Progenitor cell of endocrine pancreas (in vitro differentiated cells): ENCODE data around the gene EGLN3. TPM values are rescaled to one million over a fixed set of nuclear protein-coding genes. Genes with fewer than 3 reads are reported as not detected.

Experiments
- DNase-seq: peaks from one replicate; pipeline ENCODE4 v3.0.0; 2021; ENCODE audit warnings: low spot score; ENCODE audit not compliant: unreplicated experiment
- H3K27ac Mint-ChIP-seq: 2 replicates; pipeline ENCODE4 v1.8.0; 2021; ENCODE audit warnings: mild to moderate bottlenecking, moderate library complexity, mixed read lengths
- H3K27me3 Mint-ChIP-seq: 2 replicates; pipeline ENCODE4 v1.8.0; 2021; ENCODE audit warnings: mixed read lengths
- H3K36me3 Mint-ChIP-seq: 2 replicates; pipeline ENCODE4 v1.8.0; 2022; ENCODE audit warnings: mixed read lengths; ENCODE audit not compliant: insufficient read depth
- H3K4me1 Mint-ChIP-seq: 2 replicates; pipeline ENCODE4 v1.8.0; 2021; ENCODE audit warnings: low read depth, mixed read lengths
- H3K4me3 Mint-ChIP-seq: 2 replicates; pipeline ENCODE4 v1.8.0; 2021; ENCODE audit warnings: low read depth, mild to moderate bottlenecking, moderate library complexity, mixed read lengths
- H3K9me3 Mint-ChIP-seq: 2 replicates; pipeline ENCODE4 v1.8.0; 2021; ENCODE audit warnings: low read depth, mixed read lengths
- total RNA-seq: library from RNA; stranded (reverse); gene quantifications from 2 replicates; pipeline ENCODE4 v1.2.1, GENCODE V29; 2021
- TF ChIP-seq, protein P1 (sequence below): fragments of 200-600 bp; sonication (generic); IDR thresholded peaks from one replicate; pipeline ENCODE4 v1.5.0; 2021; ENCODE audit warnings: antibody characterized with exemption, mild to moderate bottlenecking; ENCODE audit not compliant: unreplicated experiment

The EGLN3 gene
- total RNA-seq, 1 donor from 2014 or later, result 9.5 TPM

DNA sequence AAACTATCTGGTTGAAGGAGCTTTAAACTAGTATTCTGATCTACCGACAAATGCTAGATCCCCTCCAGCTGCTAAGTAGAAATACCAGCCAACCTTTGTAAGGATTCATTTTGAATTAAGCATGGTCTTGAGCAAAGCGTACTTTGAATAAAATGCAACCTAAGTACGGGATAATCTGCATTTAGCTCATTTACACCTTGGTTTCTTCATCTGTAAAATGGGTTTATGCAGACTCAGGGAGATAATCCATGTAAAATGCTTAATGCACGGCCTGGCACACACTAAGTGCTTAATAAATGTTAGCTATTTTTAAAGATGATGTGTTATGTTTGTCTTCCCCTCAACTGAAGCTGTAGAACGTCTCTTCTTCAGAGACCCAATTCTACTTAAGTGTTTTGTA, 15.9 kb downstream of the EGLN3 start:
- peaks cover 5% of the 10 kb centered on the region for H3K27me3 Mint-ChIP-seq
- no peaks in the 10 kb centered on the region for H3K9me3 Mint-ChIP-seq
- peaks cover 1% of the 10 kb centered on the region for H3K36me3 Mint-ChIP-seq
- H3K4me1 Mint-ChIP-seq, result peaks cover 12% of the 10 kb centered on the region
- H3K4me3 Mint-ChIP-seq, result no peak overlapping the region
- TF ChIP-seq, protein P1, sequence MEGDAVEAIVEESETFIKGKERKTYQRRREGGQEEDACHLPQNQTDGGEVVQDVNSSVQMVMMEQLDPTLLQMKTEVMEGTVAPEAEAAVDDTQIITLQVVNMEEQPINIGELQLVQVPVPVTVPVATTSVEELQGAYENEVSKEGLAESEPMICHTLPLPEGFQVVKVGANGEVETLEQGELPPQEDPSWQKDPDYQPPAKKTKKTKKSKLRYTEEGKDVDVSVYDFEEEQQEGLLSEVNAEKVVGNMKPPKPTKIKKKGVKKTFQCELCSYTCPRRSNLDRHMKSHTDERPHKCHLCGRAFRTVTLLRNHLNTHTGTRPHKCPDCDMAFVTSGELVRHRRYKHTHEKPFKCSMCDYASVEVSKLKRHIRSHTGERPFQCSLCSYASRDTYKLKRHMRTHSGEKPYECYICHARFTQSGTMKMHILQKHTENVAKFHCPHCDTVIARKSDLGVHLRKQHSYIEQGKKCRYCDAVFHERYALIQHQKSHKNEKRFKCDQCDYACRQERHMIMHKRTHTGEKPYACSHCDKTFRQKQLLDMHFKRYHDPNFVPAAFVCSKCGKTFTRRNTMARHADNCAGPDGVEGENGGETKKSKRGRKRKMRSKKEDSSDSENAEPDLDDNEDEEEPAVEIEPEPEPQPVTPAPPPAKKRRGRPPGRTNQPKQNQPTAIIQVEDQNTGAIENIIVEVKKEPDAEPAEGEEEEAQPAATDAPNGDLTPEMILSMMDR, result no peak
- no peak overlapping the region for H3K27ac Mint-ChIP-seq
- no peak for DNase-seq

DNA sequence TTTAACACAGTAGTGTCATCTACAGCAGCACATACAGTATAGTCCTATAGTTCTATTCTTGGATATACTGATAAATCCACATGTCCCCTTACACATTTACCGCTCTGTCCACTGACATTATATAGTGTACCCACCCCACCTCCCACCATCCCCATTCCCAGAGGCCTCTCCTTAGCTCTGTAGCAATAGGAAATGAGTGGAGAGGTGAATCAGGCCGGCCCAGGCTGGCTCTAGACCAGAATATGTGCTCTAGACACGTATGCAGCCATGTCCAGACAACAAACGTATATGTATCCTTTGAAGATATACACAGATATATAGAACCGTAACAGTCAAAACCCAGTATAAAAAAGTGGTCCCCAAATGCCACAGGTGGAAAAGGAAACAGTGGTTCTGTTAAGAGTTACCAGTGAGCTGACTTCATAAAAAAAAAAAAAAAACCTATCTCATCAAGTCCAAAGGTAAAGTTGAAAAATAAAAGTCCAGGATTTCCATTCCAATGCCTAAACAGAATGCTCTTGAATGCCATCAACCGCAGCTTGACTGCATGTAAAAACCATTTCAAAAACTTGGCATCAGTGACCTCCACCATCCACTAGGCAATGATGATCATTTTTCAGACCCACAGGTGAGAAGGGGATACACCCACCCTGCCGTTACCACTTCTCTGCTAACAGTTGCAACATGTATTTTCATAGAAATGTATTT, 16.7 kb downstream of the EGLN3 start:
- peaks cover 5% of the 10 kb centered on the region for H3K36me3 Mint-ChIP-seq
- H3K4me1 Mint-ChIP-seq, result peaks cover 14% of the 10 kb centered on the region
- H3K9me3 Mint-ChIP-seq, result no peaks in the 10 kb centered on the region
- TF ChIP-seq, protein P1, result no peak
- no peak overlapping the region for H3K27ac Mint-ChIP-seq
- DNase-seq, result no peak
- H3K4me3 Mint-ChIP-seq, result no peak overlapping the region
- peaks cover 5% of the 10 kb centered on the region for H3K27me3 Mint-ChIP-seq

DNA sequence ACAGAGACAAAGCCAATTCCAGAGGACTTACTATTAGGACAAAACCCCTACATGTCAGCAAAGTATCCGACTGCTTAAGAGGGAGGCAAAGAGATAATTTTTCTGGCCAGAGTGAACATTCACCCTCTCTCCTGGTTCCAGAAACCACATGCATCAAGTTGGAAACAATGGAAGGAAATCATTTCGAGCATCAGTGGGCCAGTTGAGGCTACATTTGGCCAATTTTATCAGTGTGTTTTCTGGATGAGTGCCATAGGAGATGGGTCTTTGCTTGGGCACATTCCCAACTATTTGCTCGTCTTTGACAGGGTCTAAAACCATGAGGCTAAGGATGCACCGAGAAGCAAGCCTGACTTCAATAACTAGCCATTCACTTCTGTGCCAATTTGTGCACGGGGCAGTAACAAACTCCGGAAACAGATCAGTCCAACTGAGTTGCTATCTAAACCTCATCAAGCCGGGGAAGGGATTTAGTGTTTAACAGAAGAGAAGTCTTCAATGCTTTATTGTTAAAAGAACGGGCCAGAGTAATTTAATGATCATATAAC, 17.4 kb downstream of the EGLN3 start:
- Mint-ChIP-seq H3K36me3 (peaks cover 6% of the 10 kb centered on the region), H3K27ac (no peak overlapping the region), H3K4me3 (no peak overlapping the region), H3K27me3 (peaks cover 5% of the 10 kb centered on the region), H3K9me3 (no peaks in the 10 kb centered on the region), H3K4me1 (peaks cover 12% of the 10 kb centered on the region)
- TF ChIP-seq, protein P1, result no peak
- DNase-seq, result no peak

DNA sequence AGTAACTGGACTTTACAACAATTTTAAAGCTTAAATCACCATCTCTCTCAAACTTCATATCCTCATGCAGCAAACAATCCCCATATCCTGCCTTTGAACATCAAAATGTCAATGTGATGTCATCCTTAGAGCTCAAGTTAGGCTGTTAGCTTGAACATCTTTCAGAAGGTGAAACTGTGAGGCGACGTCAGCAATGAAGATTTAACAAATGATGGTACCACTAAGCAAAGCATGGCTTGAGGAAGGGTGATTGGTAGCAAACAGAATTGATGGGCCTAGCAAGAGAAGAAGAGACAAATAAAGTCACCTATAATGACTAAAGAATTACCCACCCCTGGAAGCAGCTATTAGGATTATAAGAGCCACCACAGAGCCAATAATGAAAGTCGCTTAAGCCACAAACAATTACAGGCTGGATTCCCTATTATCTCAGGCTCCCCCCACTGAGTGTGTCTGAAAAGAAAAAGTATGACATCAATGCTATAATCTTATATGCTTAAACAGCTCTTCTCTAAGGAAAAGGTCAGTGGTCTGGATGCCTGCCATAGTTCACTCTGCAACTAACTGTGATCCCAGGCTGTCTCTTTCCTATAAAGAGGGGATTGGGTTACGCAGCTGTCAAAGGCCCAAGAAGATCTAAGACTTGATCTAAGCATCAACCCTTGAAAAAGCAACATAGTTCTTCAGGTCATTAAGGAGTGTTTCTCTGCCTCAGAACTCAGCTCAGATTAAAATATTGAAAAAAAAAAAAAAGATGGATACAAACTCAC, 18.1 kb downstream of the EGLN3 start:
- DNase-seq, result no peak
- Mint-ChIP-seq H3K36me3 (peaks cover 8% of the 10 kb centered on the region), H3K27me3 (peaks cover 5% of the 10 kb centered on the region), H3K27ac (no peak overlapping the region), H3K4me1 (peaks cover 9% of the 10 kb centered on the region), H3K9me3 (no peaks in the 10 kb centered on the region), H3K4me3 (no peak overlapping the region)
- TF ChIP-seq, protein P1, result no peak

DNA sequence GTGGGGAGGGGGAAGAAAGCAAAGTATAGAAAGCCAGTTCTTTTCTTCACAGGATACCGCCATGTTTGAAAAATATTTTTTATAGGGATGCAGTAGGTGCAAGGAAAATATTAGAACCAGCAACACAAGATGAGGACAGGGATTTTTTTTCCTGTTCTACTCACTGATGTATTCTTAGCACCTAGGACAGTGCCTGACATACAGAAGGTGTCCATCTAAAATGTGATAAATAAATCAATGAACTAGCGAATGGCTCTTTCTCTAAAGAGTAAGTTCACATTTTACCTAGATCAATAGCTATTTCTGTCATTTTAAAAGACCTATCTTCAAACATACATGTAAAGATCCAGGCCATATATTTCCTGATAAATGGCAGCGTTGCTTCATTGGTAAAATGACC, 18.8 kb downstream of the EGLN3 start:
- Mint-ChIP-seq H3K27ac (no peak overlapping the region), H3K9me3 (no peaks in the 10 kb centered on the region), H3K27me3 (peaks cover 5% of the 10 kb centered on the region), H3K4me1 (peaks cover 9% of the 10 kb centered on the region), H3K36me3 (peaks cover 8% of the 10 kb centered on the region), H3K4me3 (no peak overlapping the region)
- DNase-seq, result no peak
- TF ChIP-seq, protein P1, result no peak
